WTC11 (cell line): ENCODE results near the gene SGO2.

Experiments
- ESRRA ChIP-seq: sonication (generic); formaldehyde crosslinking; IDR thresholded peaks from 2 replicates; pipeline ENCODE4 v1.8.1; 2022; ENCODE audit warnings: mild to moderate bottlenecking, missing genetic modification reagents, borderline replicate concordance
- FOXP1 ChIP-seq: sonication (generic); formaldehyde crosslinking; IDR thresholded peaks from 2 replicates; pipeline ENCODE4 v1.8.0; 2022; ENCODE audit warnings: missing genetic modification reagents, mild to moderate bottlenecking, moderate library complexity, borderline replicate concordance
- NR1H2 ChIP-seq: sonication (generic); formaldehyde crosslinking; IDR thresholded peaks from 2 replicates; pipeline ENCODE4 v1.9.0; 2021; ENCODE audit warnings: mild to moderate bottlenecking, moderate library complexity, missing genetic modification reagents
- SP1 ChIP-seq: sonication (generic); formaldehyde crosslinking; conservative IDR thresholded peaks from 2 replicates; pipeline ENCODE4 v1.8.1; 2022; ENCODE audit warnings: missing genetic modification reagents
- TF ChIP-seq, protein P1 (sequence below): sonication (generic); formaldehyde crosslinking; IDR thresholded peaks from 2 replicates; pipeline ENCODE4 v1.8.1; 2023; ENCODE audit warnings: mild to moderate bottlenecking, missing genetic modification reagents, moderate library complexity
- TF ChIP-seq, protein P2 (sequence below): fragments of 200-600 bp; IDR thresholded peaks from 2 replicates; pipeline ENCODE4 v1.8.0; 2022; ENCODE audit warnings: antibody characterized with exemption
- TF ChIP-seq, protein P3 (sequence below): sonication (generic); formaldehyde crosslinking; IDR thresholded peaks from 2 replicates; pipeline ENCODE4 v1.8.1; 2022; ENCODE audit warnings: low read depth, mild to moderate bottlenecking, moderate library complexity, missing genetic modification reagents, borderline replicate concordance
- TF ChIP-seq, protein P4 (sequence below): sonication (generic); formaldehyde crosslinking; conservative IDR thresholded peaks from 2 replicates; pipeline ENCODE4 v1.8.1; 2022; ENCODE audit warnings: mild to moderate bottlenecking, missing genetic modification reagents

DNA sequence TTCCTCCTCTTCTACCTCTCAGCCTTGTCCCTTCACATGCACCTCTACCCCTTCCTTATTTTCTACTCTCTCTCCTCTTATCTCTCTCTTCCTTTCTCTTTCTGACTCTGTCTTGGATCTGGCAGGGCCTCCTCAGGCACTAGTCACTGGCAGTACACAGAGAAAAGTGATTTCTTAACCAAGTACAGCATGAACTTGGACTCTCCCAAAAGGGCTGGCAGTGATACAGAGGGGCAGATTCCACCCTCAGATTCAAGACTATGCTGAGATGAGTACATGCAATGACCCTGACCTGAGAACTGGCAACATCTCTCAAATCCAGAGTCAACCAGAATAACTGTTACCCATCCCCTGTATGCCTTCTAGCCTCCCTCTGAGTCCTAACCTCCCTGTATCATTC is 64.1 kb downstream of the SGO2 start:
- TF ChIP-seq, protein P1, sequence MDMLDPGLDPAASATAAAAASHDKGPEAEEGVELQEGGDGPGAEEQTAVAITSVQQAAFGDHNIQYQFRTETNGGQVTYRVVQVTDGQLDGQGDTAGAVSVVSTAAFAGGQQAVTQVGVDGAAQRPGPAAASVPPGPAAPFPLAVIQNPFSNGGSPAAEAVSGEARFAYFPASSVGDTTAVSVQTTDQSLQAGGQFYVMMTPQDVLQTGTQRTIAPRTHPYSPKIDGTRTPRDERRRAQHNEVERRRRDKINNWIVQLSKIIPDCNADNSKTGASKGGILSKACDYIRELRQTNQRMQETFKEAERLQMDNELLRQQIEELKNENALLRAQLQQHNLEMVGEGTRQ (CRISPR knock-in tag) = no peak
- TF ChIP-seq ESRRA (CRISPR knock-in tag) (no peak), FOXP1 (no peak), SP1 (CRISPR knock-in tag) (no peak), NR1H2 (CRISPR knock-in tag) (no peak)
- TF ChIP-seq, protein P2, sequence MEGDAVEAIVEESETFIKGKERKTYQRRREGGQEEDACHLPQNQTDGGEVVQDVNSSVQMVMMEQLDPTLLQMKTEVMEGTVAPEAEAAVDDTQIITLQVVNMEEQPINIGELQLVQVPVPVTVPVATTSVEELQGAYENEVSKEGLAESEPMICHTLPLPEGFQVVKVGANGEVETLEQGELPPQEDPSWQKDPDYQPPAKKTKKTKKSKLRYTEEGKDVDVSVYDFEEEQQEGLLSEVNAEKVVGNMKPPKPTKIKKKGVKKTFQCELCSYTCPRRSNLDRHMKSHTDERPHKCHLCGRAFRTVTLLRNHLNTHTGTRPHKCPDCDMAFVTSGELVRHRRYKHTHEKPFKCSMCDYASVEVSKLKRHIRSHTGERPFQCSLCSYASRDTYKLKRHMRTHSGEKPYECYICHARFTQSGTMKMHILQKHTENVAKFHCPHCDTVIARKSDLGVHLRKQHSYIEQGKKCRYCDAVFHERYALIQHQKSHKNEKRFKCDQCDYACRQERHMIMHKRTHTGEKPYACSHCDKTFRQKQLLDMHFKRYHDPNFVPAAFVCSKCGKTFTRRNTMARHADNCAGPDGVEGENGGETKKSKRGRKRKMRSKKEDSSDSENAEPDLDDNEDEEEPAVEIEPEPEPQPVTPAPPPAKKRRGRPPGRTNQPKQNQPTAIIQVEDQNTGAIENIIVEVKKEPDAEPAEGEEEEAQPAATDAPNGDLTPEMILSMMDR = no peak
- TF ChIP-seq, protein P3, sequence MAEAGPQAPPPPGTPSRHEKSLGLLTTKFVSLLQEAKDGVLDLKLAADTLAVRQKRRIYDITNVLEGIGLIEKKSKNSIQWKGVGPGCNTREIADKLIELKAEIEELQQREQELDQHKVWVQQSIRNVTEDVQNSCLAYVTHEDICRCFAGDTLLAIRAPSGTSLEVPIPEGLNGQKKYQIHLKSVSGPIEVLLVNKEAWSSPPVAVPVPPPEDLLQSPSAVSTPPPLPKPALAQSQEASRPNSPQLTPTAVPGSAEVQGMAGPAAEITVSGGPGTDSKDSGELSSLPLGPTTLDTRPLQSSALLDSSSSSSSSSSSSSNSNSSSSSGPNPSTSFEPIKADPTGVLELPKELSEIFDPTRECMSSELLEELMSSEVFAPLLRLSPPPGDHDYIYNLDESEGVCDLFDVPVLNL = no peak
- TF ChIP-seq, protein P4, sequence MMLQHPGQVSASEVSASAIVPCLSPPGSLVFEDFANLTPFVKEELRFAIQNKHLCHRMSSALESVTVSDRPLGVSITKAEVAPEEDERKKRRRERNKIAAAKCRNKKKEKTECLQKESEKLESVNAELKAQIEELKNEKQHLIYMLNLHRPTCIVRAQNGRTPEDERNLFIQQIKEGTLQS (CRISPR knock-in tag) = no peak
